Measurements from ENCODE around the gene MAP2K3.

MAP2K3 gene

DNA sequence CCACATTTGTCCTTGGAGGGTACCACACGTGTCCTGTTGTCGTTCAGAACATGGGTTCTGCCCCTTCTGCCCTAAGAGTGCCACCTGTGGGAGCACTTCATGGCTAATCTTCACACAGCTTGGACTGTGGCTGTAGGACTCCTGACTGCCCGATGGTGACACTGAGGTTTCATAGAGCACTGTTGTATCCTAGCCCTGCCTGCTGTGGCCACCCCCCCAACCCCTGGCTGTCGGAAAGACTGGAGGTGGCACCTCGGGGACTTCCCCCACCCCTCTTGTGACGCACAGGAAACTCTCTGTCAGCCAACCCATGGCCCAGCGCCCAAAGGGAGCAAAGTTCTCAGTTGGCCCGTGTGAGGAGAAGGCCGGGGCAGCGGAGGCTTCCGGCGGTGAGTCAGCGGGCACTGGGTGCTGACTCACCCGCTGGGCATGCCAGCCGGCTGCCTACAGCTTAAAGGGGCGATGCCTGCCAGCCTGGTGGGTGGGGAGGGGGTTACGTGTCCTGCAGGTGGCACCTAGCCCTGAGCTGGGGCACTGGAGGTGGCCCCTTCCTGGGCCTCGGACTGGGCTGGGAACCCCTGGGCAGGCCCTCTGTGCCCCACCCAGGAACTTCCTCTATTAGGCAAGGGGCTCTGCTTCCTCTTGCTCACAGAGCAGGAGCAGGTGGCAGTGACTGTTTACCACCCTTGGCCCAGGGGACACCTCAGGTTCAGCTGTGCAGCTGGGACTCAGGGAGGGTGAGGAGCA lies 3.4 kb downstream of the MAP2K3 start:
- Histone ChIP-seq H3K9me3 (ENCODE audit: control insufficient read depth, low read length) (no peaks in the 10 kb centered on the region), H3K9ac (no peak overlapping the region), H3K4me2 (ENCODE audit: low read length) (peak overlapping the region; percentile 91), H3K36me3 (ENCODE audit: control insufficient read depth, insufficient read depth, low read length) (no peaks in the 10 kb centered on the region), H3K79me2 (peaks cover 55% of the 10 kb centered on the region), H2AFZ (no peak overlapping the region), H3K4me1 (peaks cover 26% of the 10 kb centered on the region), H3K4me3 (ENCODE audit: low read depth, low read length) (peak overlapping the region; percentile 30), H3K27ac (peak overlapping the region; percentile 65), H3K27me3 (ENCODE audit: control insufficient read depth, insufficient read depth, low read length) (no peaks in the 10 kb centered on the region)
- TF ChIP-seq CTCF (IDR thresholded peaks at IDR 0.05), result no peak

DNA sequence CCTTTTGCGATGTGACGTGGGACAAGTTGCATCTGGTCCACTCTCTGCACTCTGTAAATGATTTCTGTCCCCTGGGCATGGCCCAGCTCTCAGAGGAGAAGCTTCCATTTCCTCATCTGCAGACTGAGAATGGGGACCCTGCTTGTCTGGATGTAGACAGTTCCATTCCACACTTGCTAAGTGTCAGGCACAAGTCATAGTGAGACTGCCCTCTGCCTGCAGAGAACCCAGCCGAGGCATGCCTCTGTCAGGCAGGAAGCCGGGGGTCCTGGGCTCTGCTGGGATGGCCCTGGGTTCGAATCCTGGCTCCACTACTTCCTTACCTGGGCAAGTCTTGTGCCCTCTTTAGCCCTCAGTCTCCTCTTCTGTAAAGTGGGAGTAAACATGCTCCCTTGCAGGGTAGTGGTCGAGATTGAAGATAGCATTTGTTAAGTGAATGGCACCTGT lies 4.1 kb downstream of the MAP2K3 start:
- Histone ChIP-seq H3K79me2 (peaks cover 55% of the 10 kb centered on the region), H3K9ac (no peak overlapping the region), H3K4me3 (ENCODE audit: low read depth, low read length) (no peak overlapping the region), H3K4me1 (peaks cover 26% of the 10 kb centered on the region), H3K4me2 (ENCODE audit: low read length) (no peak overlapping the region), H3K9me3 (ENCODE audit: control insufficient read depth, low read length) (no peaks in the 10 kb centered on the region), H3K27ac (peak overlapping the region; percentile 65), H3K27me3 (ENCODE audit: control insufficient read depth, insufficient read depth, low read length) (no peaks in the 10 kb centered on the region), H2AFZ (no peak overlapping the region), H3K36me3 (ENCODE audit: control insufficient read depth, insufficient read depth, low read length) (no peaks in the 10 kb centered on the region)
- no peak for TF ChIP-seq CTCF (IDR thresholded peaks at IDR 0.05)

GRCh38 chr17:21289175-21289901 lies 4.8 kb downstream of the MAP2K3 start:
- H3K4me1 ChIP-seq, result peaks cover 22% of the 10 kb centered on the region
- peaks cover 55% of the 10 kb centered on the region for H3K79me2 ChIP-seq
- no peak overlapping the region for H3K27ac ChIP-seq
- no peaks in the 10 kb centered on the region for H3K27me3 ChIP-seq (ENCODE audit: control insufficient read depth, insufficient read depth, low read length)
- no peak for TF ChIP-seq CTCF (IDR thresholded peaks at IDR 0.05)
- H3K9ac ChIP-seq, result no peak overlapping the region
- H3K4me2 ChIP-seq (ENCODE audit: low read length), result no peak overlapping the region
- no peak overlapping the region for H3K4me3 ChIP-seq (ENCODE audit: low read depth, low read length)
- no peaks in the 10 kb centered on the region for H3K9me3 ChIP-seq (ENCODE audit: control insufficient read depth, low read length)
- no peak overlapping the region for H2AFZ ChIP-seq
- no peaks in the 10 kb centered on the region for H3K36me3 ChIP-seq (ENCODE audit: control insufficient read depth, insufficient read depth, low read length)

DNA sequence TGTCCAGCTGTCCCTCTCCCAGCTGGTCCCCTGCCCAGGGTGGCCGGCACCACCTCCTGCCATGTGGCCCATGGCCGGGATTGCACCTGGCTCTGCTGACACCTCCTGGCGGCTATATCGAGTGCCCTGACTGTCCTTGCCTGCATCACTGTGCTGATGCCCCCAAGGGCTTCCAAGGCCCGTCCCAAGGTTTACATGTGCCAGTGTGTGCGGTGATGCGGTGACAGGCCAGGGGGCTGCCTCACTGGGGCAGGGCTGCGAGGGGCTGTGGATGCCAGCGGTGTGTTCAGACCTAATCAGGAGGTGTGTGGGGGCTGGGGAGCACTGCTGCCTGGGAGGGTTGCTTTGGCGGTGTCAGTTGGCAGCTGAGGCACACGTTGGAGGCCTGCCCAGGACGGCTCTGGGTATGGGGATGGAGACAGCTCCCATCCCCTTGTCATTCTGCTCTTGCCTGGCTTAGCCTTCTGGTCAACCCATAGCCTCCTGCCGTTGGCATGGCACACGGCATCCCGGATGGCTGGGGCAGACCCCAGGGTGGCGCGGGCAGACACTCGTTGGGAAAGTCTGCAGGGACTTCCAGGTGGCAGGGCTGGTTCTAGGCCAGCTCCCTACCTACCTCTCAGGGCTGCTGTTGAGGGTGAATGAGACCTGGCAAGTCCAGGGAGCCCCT lies 5.5 kb downstream of the MAP2K3 start:
- Histone ChIP-seq H3K27ac (no peak overlapping the region), H3K4me3 (ENCODE audit: low read depth, low read length) (no peak overlapping the region), H3K27me3 (ENCODE audit: control insufficient read depth, insufficient read depth, low read length) (no peaks in the 10 kb centered on the region), H2AFZ (no peak overlapping the region), H3K4me1 (peaks cover 22% of the 10 kb centered on the region), H3K9me3 (ENCODE audit: control insufficient read depth, low read length) (no peaks in the 10 kb centered on the region), H3K36me3 (ENCODE audit: control insufficient read depth, insufficient read depth, low read length) (no peaks in the 10 kb centered on the region), H3K9ac (no peak overlapping the region), H3K79me2 (peaks cover 54% of the 10 kb centered on the region), H3K4me2 (ENCODE audit: low read length) (no peak overlapping the region)
- TF ChIP-seq CTCF (IDR thresholded peaks at IDR 0.05), result no peak
